ENCODE results near the gene PRDM16. TPM values are rescaled to one million over a fixed set of nuclear protein-coding genes. Genes with fewer than 3 reads are reported as not detected.

The PRDM16 gene
- total RNA-seq, 1 experiment from 2014 or later, result 0.04 TPM

DNA sequence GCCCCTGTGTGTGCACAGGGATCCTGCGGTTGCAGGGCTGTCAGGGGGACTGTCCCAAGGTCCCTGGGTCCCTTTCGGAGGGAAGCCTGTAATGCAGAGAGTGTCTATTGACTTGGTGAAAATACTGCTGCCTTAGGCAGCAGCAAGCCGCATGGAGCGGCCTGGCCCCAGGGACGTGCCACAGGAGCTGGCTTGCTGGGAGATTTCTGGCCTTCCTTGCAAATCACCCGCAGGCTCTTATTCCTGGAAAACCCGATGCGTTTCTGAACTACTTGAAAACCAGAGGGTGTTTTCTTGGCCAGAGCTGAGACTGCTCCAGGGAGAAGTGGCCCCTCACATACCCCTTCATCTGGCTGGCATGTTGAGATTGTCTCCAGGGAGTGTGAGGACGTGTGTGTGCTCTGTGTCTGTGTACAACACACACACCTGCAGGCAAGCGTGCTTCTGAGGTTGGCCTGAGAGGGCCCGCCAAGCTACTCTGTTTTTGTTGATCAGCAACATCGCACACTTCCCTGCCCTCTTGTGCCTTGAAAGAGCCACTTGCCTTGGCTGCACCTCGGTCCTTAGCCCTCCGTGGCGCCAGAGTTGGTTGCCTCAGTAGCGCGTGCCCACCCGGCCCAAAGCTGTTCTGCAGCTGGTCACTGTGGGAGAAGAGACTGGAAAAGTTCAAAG lies 10.5 kb downstream of the PRDM16 start:
- Histone ChIP-seq H4K20me1 (ENCODE audit: low read length) (no peaks in the 10 kb centered on the region), H3K27ac (ENCODE audit: low read length) (no peak overlapping the region), H3K9me3 (ENCODE audit: low read length) (no peaks in the 10 kb centered on the region), H3F3A (ENCODE audit: low read length, unreplicated experiment) (no peaks in the 10 kb centered on the region), H3K79me2 (ENCODE audit: low read length) (no peaks in the 10 kb centered on the region), H3K9me2 (replicated peaks; ENCODE audit: low read length) (no peaks in the 10 kb centered on the region), H3K4me1 (ENCODE audit: insufficient read depth, low read length) (no peaks in the 10 kb centered on the region), H3K4me2 (ENCODE audit: low read length) (no peak overlapping the region), H3K9ac (ENCODE audit: low read length) (no peak overlapping the region), H2AFZ (ENCODE audit: low read length) (no peak overlapping the region), H3K27me3 (ENCODE audit: low read length) (peaks cover 95% of the 10 kb centered on the region), H3K4me3 (ENCODE audit: low read length) (no peak overlapping the region), H3K36me3 (ENCODE audit: low read depth, low read length) (no peaks in the 10 kb centered on the region)
- ChIA-PET POLR2A (ENCODE audit: unreplicated experiment) (no interaction called here), CTCF (no interaction called here)
- TF ChIP-seq EZH2 (IDR thresholded peaks at IDR 0.05; ENCODE audit: low read length, unreplicated experiment), result no peak
- no peak for TF ChIP-seq EZH2phosphoT487 (IDR thresholded peaks at IDR 0.05; ENCODE audit: borderline replicate concordance, low read length)
- TF ChIP-seq, protein P1, sequence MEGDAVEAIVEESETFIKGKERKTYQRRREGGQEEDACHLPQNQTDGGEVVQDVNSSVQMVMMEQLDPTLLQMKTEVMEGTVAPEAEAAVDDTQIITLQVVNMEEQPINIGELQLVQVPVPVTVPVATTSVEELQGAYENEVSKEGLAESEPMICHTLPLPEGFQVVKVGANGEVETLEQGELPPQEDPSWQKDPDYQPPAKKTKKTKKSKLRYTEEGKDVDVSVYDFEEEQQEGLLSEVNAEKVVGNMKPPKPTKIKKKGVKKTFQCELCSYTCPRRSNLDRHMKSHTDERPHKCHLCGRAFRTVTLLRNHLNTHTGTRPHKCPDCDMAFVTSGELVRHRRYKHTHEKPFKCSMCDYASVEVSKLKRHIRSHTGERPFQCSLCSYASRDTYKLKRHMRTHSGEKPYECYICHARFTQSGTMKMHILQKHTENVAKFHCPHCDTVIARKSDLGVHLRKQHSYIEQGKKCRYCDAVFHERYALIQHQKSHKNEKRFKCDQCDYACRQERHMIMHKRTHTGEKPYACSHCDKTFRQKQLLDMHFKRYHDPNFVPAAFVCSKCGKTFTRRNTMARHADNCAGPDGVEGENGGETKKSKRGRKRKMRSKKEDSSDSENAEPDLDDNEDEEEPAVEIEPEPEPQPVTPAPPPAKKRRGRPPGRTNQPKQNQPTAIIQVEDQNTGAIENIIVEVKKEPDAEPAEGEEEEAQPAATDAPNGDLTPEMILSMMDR (conservative IDR thresholded peaks at IDR 0.05; ENCODE audit: low read depth, low read length), result no peak
- no TSS peak for BruUV-seq (replicated peaks)
- intact Hi-C loops (cut with micrococcal nuclease), result no loop called here
- no peak for DNase-seq
- no peak for ATAC-seq

DNA sequence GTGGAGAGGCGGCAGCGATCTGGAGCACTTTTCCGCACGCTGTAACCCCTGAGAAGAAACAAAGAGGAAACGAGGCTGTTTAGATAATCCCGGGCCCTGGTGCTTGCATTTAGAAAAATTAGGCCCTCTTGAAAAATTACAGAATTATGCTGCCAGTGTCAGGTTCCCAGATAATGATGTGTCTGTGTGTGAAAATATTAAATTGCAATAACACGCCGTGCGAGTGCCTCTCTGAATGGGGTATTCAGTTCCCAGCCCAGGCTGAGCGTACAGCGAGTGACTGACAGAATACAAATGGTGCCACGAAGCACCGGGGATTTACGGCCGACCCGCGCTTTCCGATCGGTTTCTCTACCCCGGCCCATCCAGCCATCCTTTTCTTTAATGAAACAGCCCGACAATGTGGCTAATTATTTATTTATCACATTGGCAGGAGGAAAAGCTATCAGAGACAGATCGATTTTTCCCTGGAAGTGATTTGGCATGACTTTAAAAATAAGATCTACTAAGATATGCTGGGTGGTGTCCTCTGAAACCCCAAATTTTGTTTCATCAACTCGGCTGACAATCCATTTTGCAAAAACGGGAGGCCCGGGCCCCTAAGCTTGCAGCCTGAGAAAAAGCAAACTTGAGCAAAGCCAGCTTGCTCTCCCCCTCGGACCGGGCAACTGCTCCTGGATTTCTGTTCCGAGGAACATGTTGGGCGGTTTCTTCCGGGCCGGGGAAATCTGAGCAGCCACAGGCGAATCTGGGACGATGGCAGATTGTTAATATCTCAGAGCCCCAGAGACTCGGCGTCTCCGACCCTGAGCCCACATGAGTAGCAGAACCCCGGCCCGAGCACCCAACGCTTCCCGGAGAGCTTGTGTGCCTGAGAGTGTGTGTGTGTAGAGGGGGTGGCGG lies 11.3 kb downstream of the PRDM16 start:
- no peaks in the 10 kb centered on the region for H3K36me3 ChIP-seq (ENCODE audit: low read depth, low read length)
- ATAC-seq, result no peak

More for the DNA sequence above, 11.3 kb downstream of the PRDM16 start:
- Histone ChIP-seq H3K4me3 (ENCODE audit: low read length) (no peak overlapping the region), H3K27ac (ENCODE audit: low read length) (no peak overlapping the region), H3K9ac (ENCODE audit: low read length) (no peak overlapping the region), H3K4me2 (ENCODE audit: low read length) (no peak overlapping the region), H3K9me3 (ENCODE audit: low read length) (no peaks in the 10 kb centered on the region), H3K4me1 (ENCODE audit: insufficient read depth, low read length) (no peaks in the 10 kb centered on the region), H3K9me2 (replicated peaks; ENCODE audit: low read length) (no peaks in the 10 kb centered on the region), H4K20me1 (ENCODE audit: low read length) (no peaks in the 10 kb centered on the region), H2AFZ (ENCODE audit: low read length) (no peak overlapping the region), H3F3A (ENCODE audit: low read length, unreplicated experiment) (no peaks in the 10 kb centered on the region), H3K27me3 (ENCODE audit: low read length) (peaks cover 97% of the 10 kb centered on the region), H3K79me2 (ENCODE audit: low read length) (no peaks in the 10 kb centered on the region)
- DNase-seq, result no peak
- CTCF ChIA-PET, result no interaction called here
- intact Hi-C loops (cut with micrococcal nuclease), result no loop called here
- POLR2A ChIA-PET (ENCODE audit: unreplicated experiment), result no interaction called here
- BruUV-seq (replicated peaks), result no TSS peak
- TF ChIP-seq EZH2phosphoT487 (IDR thresholded peaks at IDR 0.05; ENCODE audit: borderline replicate concordance, low read length) (no peak), EZH2 (IDR thresholded peaks at IDR 0.05; ENCODE audit: low read length, unreplicated experiment) (no peak)
- TF ChIP-seq, protein P1 (conservative IDR thresholded peaks at IDR 0.05; ENCODE audit: low read depth, low read length), result no peak
